Heart right ventricle (tissue), 16 donors: ENCODE data around the gene SLC16A8. TPM values are rescaled to one million over a fixed set of nuclear protein-coding genes. Genes with fewer than 3 reads are reported as not detected.

Experiments
- ATAC-seq, 8 donors: fragments of 200-7000 bp; cut with Tn5 transposase; one replicate each; pipeline ENCODE4 v1.9.1; 2020; ENCODE audit warnings: mild to moderate bottlenecking in 8 of 8, moderate library complexity in 8 of 8, moderate number of reproducible peaks in 1 of 8
- DNase-seq, 2 donors: peaks; one replicate each; pipeline ENCODE4 v3.0.0-alpha.2; 2020
- H3K27ac ChIP-seq, 10 donors: fragments of 200-600 bp; sonication (generic) in 2 of 10; one replicate each; pipeline versions ENCODE4 v1.5.0 to v1.8.0; 2020 to 2022; ENCODE audit warnings: mild to moderate bottlenecking in 3 of 10
- H3K27me3 ChIP-seq, 7 donors: fragments of 200-600 bp; one replicate each; pipeline ENCODE4 v1.8.0; 2021 to 2022; ENCODE audit warnings: mild to moderate bottlenecking in 2 of 7
- H3K36me3 ChIP-seq, 9 donors: fragments of 200-600 bp; sonication (generic) in 1 of 9; one replicate each; pipeline versions ENCODE4 v1.5.0 to v1.8.0; 2020 to 2022; ENCODE audit warnings: mild to moderate bottlenecking in 2 of 9
- H3K4me1 ChIP-seq, 9 donors: fragments of 200-600 bp; sonication (generic) in 1 of 9; one replicate each; pipeline versions ENCODE4 v1.5.0 to v1.8.0; 2020 to 2022; ENCODE audit warnings: mild to moderate bottlenecking in 4 of 9
- H3K4me3 ChIP-seq, 10 donors: fragments of 200-600 bp; sonication (generic) in 2 of 10; one replicate each; pipeline versions ENCODE4 v1.5.0 to v1.8.0; 2020 to 2022; ENCODE audit warnings: mild to moderate bottlenecking in 7 of 10, moderate library complexity in 2 of 10
- H3K9me3 ChIP-seq, 11 donors: fragments of 200-600 bp in 10 of 11; sonication (generic) in 2 of 11; one replicate each; pipeline versions ENCODE4 v1.5.0 to v1.8.0; 2013 to 2022; ENCODE audit warnings: mild to moderate bottlenecking in 2 of 11, control low read depth in 1 of 11, moderate library complexity in 1 of 11
- WGBS, 2 donors: extraction: QIAGEN DNeasy Blood & Tissue Kit; methylation state at CpG; one replicate each; pipeline ENCODE4 v1.1.7; 2013; ENCODE audit warnings: inconsistent platforms in 1 of 2; 5-methylcytosine and 5-hydroxymethylcytosine counted together
- intact Hi-C, 10 donors: fragments of 100-400 bp; cut with DNase I; formaldehyde crosslinking; loops; one replicate each; pipeline versions ENCODE4 v1.11.1 to v1.14.2; 2022
- polyA plus RNA-seq, 2 donors: library from polyadenylated mRNA; stranded (reverse); fragments of 200-250 nt; gene quantifications; one replicate each; pipeline ENCODE4 v1.2.3, GENCODE V29; 2013
- total RNA-seq, 10 donors: library from RNA; stranded (reverse); fragmentation: NEBNext Ultra II Directional in 3 of 10; extraction: Animal tissue kit (Norgen Biotek cat#: 25700) in 3 of 10; gene quantifications; one replicate each; pipeline versions ENCODE4 v1.2.1 to v1.2.4, GENCODE V29; 2021 to 2023
- TF ChIP-seq, protein P1 (sequence below), 9 donors: fragments of 200-600 bp; sonication (generic) in 2 of 9; IDR thresholded peaks; one replicate each; pipeline versions ENCODE4 v1.5.0 to v1.8.0; 2021 to 2022; ENCODE audit warnings: antibody characterized with exemption in 9 of 9, mild to moderate bottlenecking in 5 of 9, moderate library complexity in 1 of 9
- donor health status: Arrhythmogenic right ventricular cardiomyopathy.
- donor health status: ischemic (EF 13 %, LVEDD 7.1; RV severe dilation, severe dysfunction).
- donor health status: healthy with polysubstance abuse.
- donor health status: DM: no; HTN: yes; CAD: no.
- donor health status: DM: no; HTN: no; CAD: no.
- donor health status: ischemic (EF 25% LVEDD 6.9; RV normal size, moderate dysfunction).
- donor health status: ischemic (EF 25% LVEDD 5.7; RV mildly dilated, moderate dysfunction).
- donor health status: healthy.
- donor health status: DM: yes; HTN: yes; CAD: no.
- donor health status: Ischemic cardiomyopathy.
- donor health status: ischemic (EF 35%, LVEDD 5.7; RV mildly dilated, moderate dysfunction).
- donor health status: nonischemic (EF 11% LVEDD 7.7; RV severe dilation, severe dysfunction).
- donor health status: DM: yes; HTN: yes; CAD: no.
- donor health status: PGD.
- donor health status: ischemic (EF 29% LVEDD 5.4; RV normal size, mild dysfunction).
- donor health status: nonischemic (EF 23%, LVEDD 6.1; RV moderate dilation, normal function).

SLC16A8 gene
- total and polyA plus RNA-seq, 12 donors = 0.19 to 0.34 (median 0.22) TPM; not detected in 9

DNA sequence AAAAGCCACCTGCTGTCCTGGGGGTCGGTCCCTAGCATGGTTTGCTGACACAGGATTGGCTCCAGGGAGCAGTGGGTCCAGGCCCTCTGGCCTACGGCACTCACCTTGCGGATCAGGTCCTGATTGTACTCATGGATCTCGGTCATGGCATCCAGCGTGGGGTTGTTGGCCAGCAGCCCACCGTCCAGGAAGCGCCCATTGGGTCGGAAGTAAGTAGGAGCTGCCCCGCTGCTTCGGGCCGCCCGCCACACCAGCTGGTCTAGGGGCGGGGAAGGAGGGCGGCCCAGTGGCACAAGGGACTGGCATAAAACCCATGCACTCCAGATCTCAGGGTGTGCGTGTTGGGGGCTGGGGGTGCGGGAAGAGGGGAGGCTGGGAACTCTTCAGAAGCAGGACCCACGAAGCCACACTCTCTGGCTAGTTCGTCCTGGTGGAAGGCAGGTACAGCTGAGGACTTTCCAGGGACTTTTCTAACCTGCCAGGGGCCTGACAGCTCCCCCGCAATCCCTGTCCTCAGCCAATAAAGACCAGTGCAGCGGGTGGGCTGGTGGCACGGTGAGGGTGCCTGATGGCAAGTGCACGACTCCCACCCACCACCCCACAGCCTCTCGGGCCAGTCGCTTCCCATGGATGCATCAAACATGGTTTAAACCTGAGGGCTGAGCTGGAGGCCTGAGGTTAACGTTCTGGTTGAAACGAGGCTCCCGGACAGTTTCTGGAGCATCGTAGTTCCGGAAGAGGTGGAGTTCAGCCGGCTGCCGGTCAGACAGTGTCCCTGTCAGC, 31.6 kb upstream of the SLC16A8 start:
- DNase-seq (no peak), ATAC-seq (peak in 1 of 8 donors; percentile 4)
- 97% methylated on average over 31 of the region's 31 CpGs for WGBS, 2 donors
- no peak overlapping the region for H3K27ac ChIP-seq
- H3K9me3 ChIP-seq = no peaks in the 10 kb centered on the region
- intact Hi-C loops = loop anchor here in 8 of 10 donors (5.0 to 10.0 kb wide), 6 partner anchors 49 to 239 kb away; partner anchors contain the start of gene MAFF (in 1 of the 8)
- H3K36me3 ChIP-seq = peaks cover 0 to 22% (median 0%) of the 10 kb centered on the region in 9 donors
- H3K27me3 ChIP-seq = no peaks in the 10 kb centered on the region
- TF ChIP-seq, protein P1, sequence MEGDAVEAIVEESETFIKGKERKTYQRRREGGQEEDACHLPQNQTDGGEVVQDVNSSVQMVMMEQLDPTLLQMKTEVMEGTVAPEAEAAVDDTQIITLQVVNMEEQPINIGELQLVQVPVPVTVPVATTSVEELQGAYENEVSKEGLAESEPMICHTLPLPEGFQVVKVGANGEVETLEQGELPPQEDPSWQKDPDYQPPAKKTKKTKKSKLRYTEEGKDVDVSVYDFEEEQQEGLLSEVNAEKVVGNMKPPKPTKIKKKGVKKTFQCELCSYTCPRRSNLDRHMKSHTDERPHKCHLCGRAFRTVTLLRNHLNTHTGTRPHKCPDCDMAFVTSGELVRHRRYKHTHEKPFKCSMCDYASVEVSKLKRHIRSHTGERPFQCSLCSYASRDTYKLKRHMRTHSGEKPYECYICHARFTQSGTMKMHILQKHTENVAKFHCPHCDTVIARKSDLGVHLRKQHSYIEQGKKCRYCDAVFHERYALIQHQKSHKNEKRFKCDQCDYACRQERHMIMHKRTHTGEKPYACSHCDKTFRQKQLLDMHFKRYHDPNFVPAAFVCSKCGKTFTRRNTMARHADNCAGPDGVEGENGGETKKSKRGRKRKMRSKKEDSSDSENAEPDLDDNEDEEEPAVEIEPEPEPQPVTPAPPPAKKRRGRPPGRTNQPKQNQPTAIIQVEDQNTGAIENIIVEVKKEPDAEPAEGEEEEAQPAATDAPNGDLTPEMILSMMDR (IDR thresholded peaks at IDR 0.05) = no peak
- H3K4me3 ChIP-seq = no peak overlapping the region
- H3K4me1 ChIP-seq = peaks cover 0 to 12% (median 8%) of the 10 kb centered on the region in 9 donors

DNA sequence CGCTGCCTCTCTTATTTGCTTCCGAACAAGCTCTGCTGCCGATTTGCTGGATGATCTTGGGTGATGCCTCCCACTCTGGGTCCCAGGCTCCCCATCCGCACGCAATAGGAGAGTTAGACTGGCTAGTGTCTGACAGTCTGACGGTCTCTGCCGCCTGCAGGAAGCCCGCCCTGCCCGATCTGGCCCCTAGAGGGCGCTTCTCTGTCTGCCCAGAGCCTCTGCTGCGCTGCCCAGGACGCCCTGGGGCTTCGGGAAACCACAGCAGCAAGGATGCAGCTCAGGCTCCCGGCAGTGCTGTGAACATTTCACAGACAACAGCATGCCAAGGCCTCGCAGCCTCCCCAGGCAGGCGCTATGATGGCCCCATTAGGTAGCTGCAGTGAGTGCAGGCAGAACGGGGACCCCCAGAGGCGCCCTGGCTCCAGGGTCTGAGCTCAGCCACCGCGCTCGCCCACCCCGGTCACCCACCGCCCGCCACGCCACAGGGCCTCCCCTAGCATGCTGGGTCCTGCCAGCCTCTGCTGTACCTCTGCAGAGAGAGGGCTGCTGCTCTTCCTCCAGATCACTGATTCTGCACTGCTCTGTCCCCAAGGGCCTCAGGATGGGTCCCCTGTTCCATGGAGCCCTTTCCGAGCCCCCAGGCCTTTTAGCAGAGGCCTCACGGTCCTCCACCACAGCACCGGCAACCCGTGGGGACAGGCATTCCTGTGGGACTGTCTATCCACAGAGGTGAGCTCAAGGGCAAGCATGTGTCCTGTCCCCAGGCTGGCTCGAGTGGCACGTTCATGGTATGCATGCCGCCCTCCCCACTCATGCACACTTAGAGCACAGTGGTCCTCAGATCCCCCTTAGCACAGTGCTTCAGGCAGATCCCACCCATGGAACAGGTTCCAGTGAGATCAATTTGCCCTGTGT, 30.8 kb upstream of the SLC16A8 start:
- Histone ChIP-seq H3K4me1 (peaks cover 0 to 12% (median 8%) of the 10 kb centered on the region in 9 donors), H3K4me3 (no peak overlapping the region), H3K36me3 (peaks cover 0 to 22% (median 0%) of the 10 kb centered on the region in 9 donors), H3K9me3 (no peaks in the 10 kb centered on the region), H3K27ac (no peak overlapping the region), H3K27me3 (no peaks in the 10 kb centered on the region)
- peak; percentile 87 to 98 (median 94) for ATAC-seq
- intact Hi-C loops = loop anchor here in 8 of 10 donors (5.0 to 10.0 kb wide), 9 partner anchors 48 to 240 kb away; partner anchors contain the start of gene MAFF (in 1 of the 8)
- TF ChIP-seq, protein P1 (IDR thresholded peaks at IDR 0.05) = peak; percentile 87 to 98 (median 95)
- WGBS, 2 donors = 46 to 47% methylated on average over 32 of the region's 32 CpGs
- peak; percentile 83 to 89 for DNase-seq

DNA sequence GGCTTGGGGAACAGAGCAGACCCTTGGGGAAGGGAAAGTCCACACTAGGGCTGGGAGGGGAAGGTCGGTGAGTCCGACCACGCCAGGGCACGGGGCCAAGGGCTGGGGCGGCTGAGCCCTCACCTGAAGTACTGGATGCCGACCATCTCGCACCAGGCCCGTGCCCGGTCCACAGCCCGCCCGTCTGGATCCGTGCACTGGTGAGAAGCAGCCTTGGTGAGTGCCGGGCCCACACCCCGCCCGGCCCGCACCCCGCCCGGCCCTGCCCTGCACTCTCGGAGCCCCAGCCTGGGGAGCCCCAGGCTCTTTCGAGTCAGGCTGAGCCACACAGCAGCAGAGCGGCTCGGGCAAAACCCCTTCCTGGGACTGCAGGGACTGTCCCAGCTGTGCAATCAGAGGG, 28.4 kb upstream of the SLC16A8 start:
- intact Hi-C loops = loop anchor here in 8 of 10 donors (5.0 to 10.0 kb wide), 9 partner anchors 50 to 242 kb away; partner anchors contain the start of gene MAFF (in 1 of the 8)
- TF ChIP-seq, protein P1 (IDR thresholded peaks at IDR 0.05) = no peak
- ATAC-seq (no peak), DNase-seq (no peak)
- Histone ChIP-seq H3K4me1 (peaks cover 0 to 23% (median 8%) of the 10 kb centered on the region in 9 donors), H3K36me3 (peaks cover 0 to 16% (median 0%) of the 10 kb centered on the region in 9 donors), H3K9me3 (no peaks in the 10 kb centered on the region), H3K27me3 (no peaks in the 10 kb centered on the region), H3K27ac (no peak overlapping the region), H3K4me3 (no peak overlapping the region)
- WGBS, 2 donors = 93 to 95% methylated on average over 22 of the region's 22 CpGs

DNA sequence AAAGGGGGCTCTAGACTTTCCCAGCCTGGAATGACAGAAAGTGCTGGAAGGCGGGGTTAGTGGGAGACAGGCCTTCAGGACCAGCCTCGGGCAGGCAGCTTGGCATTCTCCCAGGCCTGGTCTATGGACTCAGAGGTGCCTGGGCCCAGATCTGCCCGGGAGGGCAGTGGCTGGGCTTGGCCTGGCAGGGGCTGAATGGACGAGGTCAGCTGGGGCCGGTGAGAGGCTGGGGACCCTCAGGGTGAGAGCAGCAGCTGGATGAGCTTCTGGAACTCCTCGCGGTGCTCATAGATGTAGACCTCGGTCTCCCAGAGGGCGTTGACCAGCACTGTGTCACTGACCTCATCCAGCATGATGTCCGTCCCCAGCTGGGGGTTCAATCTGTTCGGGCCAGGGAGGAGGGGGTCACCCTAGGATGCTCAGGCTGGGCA, 28.0 kb upstream of the SLC16A8 start:
- no peaks in the 10 kb centered on the region for H3K27me3 ChIP-seq
- TF ChIP-seq, protein P1 (IDR thresholded peaks at IDR 0.05) = no peak
- WGBS, 2 donors = 82 to 85% methylated on average over 11 of the region's 11 CpGs
- H3K36me3 ChIP-seq = peaks cover 0 to 16% (median 0%) of the 10 kb centered on the region in 9 donors
- ATAC-seq = no peak
- H3K4me1 ChIP-seq = peaks cover 0 to 23% (median 8%) of the 10 kb centered on the region in 9 donors
- intact Hi-C loops = loop anchor here in 8 of 10 donors (5.0 to 10.0 kb wide), 9 partner anchors 50 to 243 kb away; partner anchors contain the start of gene MAFF (in 1 of the 8)
- no peak overlapping the region for H3K4me3 ChIP-seq
- H3K9me3 ChIP-seq = no peaks in the 10 kb centered on the region
- no peak for DNase-seq
- no peak overlapping the region for H3K27ac ChIP-seq
